HG02840 (cell line): Measurements from ENCODE around the gene NUDT15.
"Not testable (repeated sequence)": the region's sequence is repeated elsewhere in the genome, so short reads cannot be mapped to it uniquely, and the experiment has no call there.

Experiments used
- ATAC-seq: cut with Tn5 transposase; IDR thresholded peaks from one replicate; pipeline ENCODE4 v1.9.1; 2021; ENCODE audit warnings: mild to moderate bottlenecking, moderate library complexity, moderate number of reproducible peaks; ENCODE audit not compliant: unreplicated experiment, low FRiP score

Gene NUDT15

DNA sequence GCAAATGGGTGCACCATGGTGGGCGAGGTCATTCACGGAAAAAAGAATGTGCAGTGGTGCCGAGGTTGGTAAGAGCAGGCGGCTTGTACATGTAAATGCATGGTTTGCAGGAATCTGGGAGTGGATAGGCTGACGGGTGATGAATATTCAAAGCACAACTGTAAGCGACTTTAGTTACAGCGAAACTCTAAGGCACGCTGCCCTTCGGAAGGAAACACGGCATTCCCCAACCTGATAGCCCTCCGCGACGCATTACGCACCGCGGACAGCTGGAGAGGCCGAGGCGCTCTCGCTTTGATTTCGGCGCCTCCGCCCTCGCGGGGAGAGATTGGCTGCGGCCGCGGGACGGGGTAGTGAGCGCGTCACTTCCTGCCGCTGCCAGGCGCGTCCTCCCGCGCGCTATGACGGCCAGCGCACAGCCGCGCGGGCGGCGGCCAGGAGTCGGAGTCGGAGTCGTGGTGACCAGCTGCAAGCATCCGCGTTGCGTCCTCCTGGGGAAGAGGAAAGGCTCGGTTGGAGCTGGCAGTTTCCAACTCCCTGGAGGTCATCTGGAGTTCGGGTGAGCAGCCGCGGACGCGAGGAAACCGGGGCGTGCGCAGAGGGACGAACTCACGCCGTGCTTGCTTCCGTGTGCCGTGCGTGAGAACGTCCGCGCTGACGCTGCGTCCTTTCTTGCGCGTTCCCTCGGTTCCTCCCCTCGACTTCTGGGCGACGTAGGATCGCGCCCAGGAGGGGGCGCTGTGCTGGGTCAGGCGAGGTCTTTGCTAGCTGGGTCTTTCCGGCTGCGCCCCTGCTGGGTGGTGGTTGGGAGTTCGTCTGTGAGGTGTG, at the start of gene NUDT15:
NUDT15 (plus strand) TSS at position 381 of the 828 bp plus-strand sequence; CDS start at position 402, 21 bp downstream.
- peak; percentile 94 for ATAC-seq

DNA sequence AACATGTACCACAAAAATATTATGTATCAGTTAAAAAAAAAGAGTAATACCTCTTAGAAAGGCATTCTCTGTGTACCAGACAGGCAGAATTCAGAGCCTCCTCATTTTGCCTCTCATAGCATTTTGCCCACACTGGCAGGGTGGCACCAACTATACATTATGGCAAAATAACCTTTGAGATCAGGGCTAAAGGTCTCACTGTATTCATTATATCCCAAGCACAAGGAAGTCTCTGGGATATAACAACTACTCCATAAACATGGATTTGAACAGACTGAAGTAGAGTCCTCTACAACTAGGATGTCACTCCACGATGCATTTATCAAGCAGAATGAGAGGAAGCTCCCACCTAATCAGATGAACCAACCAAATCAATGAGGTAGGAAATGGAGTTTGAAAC, 47.1 kb upstream of the NUDT15 start:
- ATAC-seq, result no peak

DNA sequence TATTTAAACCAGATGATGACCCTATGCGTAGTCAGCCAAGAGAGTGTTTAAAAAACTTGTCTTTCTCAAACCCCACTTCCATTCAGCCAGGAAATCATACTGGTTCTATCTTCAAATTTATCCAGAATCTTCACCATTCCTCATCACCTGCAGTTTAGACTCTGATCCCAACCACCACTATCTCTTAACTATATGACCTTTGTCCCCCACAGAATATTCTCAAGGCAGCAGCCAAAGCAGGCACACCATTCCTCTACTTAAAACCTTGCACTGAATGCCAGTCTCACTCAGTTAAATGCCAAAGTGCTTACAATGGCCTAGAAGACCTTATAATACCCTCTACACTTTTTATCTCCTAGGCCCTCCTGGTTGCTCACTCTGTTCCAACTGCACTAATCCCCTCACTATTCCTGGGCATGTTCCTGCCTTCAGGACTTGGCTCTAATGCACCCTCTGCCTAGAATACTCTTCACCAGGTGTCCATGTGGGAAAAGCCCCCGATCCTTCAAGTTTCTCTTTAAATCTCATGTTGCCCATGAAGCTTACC, 46.5 kb upstream of the NUDT15 start:
- no peak for ATAC-seq

DNA sequence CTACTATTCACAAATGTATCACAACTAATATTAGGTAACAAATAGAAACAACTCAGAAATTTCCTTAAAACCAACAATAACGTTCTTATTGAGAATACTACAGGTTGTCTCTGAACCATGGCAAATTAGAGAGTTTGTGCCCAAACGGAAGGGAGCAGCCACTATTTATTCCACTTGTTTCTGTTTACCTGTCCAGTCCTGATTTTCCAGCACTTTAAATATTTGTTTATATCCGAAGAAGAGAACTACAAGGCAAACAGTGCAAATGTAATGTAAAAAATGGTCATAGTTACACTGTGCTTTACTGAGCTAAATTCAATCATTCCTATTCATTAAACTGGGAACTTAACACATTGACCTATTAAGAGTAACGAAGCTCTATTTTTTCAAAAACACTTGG, 45.7 kb upstream of the NUDT15 start:
- ATAC-seq, result no peak

- ATAC-seq, result no peak
Measured at GRCh38 chr13:47997384-47997783, 40.1 kb upstream of the NUDT15 start.

GRCh38 chr13:47999973-48000372, 37.6 kb upstream of the NUDT15 start:
- no peak for ATAC-seq

DNA sequence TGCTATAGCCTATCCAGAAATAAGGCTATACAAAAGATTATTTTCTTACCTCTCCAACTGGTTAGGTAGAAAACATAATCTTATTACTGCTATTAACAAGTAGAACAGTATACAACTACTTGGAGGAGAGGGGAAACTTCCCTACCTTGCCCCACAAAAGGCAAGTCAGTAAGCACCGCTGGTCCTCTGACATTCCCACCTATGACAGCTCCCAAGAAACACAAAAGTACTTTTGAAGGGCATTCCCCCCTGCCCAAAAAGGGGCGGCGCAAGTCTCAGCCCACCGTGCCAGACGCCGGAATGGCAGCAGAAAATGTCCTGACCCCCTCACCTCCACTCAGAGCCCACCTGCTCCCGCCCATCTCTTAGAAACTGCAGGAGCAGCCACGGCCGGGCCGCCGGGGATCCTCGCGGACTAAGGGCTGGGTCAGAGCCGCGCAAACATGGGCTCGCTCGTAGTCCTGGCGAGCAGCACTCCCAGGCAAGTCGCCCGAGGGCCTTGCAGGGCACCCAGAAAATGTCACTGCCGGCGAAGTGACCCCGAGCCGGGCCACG, 36.9 kb upstream of the NUDT15 start:
- ATAC-seq, result peak; percentile 48

DNA sequence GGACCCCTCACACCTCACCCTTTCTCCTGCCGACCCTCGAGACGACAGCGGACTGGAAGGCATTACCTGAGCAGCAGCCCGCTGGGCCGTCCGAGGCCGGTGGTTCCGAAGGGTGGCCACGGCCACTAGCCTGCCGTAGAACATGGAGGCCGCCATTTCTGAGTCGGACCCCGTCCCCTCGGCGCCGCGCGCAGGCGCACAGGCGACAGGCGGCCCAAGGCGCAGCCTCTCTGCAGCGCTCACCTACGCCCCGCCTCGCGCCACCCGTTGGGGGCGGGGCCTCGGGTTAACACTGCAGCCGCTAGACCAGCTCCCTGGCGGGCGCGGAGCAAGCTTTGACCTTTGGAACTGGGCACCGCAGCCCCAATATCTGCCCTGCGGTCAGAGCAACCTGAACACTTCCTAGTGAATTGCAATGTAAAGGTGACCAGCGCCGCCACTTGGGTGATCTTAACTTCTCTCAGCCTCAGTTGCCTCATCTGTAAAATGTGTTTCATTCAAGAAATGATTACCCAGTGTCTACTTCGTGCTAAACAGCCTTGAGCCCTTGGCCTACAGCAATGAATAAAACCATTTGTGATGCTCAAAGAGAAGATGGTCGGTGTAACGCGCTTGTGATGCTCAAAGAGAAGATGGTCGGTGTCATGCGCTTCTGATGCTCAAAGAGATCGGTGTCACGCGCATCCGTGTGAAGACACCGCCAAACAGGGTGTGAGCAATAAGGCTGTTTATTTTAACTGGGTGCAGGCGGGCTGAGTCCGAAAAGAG, 36.2 kb upstream of the NUDT15 start, which contains the start of gene SUCLA2:
SUCLA2 (minus strand) TSS at position 160 of the 768 bp plus-strand sequence; CDS start at position 156, 4 bp downstream.
- peak; percentile 97 for ATAC-seq

DNA sequence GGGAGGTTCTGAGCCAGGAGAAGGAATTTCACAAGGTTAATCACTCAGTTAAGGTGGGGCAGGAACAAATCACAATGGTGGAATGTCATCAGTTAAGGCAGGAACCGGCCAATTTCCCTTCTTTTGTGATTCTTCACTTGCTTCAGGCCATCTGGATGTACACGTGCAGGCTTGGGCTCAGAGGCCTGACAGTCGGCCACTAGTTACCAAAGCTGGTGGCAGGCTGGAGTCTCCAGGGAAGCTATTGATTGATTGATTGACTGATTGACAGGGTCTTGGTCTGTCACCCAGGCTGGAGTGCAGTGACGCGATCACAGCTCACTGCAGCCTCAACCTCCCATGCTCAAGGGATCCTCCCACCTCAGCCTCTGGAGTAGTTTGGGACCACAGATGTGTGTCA, 35.5 kb upstream of the NUDT15 start:
- not testable (repeated sequence) for ATAC-seq

GRCh38 chr13:48004201-48004600, 33.3 kb upstream of the NUDT15 start:
- ATAC-seq, result no peak

DNA sequence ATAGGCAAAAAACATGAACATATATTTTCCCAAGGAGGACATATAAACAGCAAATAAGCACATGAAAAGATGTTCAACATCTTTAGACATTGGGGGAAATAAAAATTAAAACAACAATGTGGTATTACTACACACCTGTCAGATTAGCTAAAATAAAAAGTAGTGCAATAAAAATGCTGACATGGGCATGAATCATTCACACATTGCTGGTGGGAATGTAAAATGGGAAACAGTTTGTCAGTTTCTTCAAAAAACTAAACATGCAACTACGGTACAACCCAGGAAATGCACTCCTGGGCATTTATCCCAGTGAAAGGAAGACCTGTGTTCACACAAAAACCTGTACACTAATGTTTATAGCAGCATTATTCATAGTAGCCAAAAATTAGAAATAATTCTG, 31.1 kb upstream of the NUDT15 start:
- ATAC-seq, result no peak

DNA sequence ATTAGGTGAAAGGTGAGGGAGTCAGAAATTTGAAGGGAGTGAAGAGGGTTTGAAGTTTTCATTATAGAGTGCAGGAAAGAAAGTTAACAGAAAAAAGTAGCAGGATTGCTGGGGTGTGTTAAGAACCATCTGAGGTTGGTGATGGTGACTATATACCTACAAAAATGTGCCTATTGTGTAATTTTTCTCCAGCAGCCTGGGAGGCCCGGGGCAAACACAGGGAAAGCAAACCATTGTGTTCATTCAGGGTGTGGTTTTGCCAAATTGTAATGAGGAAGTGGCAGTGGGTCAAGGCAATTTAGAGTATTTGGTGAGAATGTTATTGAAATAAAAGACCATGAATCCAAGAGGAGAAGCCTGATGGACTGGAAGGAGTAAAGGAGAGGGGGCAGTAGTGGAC, 28.2 kb upstream of the NUDT15 start:
- no peak for ATAC-seq

DNA sequence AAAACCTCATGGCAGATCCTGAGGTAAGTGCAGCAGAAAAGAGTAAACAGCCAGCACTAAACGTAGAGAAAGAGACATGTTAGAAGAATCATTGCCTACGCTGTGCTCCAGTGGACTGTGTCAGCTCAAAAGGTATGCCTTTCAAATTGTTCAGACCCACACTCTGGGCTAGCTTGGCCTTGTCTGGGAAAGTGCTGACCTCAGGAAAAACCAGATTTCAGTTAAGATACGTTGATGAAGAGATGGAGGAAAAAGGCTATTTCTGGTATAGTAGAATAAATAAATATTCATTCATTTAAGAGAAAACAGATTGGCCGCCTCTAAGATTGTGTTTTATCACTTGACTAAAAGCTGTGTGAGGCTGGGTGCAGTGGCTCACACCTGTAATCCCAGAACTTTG, 26.8 kb upstream of the NUDT15 start:
- ATAC-seq, result no peak

DNA sequence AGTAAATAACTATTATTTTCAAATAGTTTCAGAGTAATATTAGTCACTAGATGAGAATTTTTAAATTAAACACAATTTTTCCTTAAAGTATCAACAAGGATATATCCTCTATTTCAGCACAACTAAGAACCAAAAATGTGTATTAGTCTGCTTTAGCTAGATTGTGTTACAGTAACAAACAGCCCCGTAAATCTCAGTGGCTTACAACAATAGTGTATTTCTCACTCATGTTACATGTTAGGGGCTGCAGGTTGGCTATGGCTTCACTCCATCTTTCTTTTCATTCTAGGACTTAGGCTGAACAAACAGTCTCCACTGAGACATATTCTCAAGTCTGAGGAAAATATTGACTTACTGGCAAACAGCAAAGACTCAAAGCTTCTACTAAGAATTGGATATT, 24.9 kb upstream of the NUDT15 start:
- no peak for ATAC-seq

DNA sequence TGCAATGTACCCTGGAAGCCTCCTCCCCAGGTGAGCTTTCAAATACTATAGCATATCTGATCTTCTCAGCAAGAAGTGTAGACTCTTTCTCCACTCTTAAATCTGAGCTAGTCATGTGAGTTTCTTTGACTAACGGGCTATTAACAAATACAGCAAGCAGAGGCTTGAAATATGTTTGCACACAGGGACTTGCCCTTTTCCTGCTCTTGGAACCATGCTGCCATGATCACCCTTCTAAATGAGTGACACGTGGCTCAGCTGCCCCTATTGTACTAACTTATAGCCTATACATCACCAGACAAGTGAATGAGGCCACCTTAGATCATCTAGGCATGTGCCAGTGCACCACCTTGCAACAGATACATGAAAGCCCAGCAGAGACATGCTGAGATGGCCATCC, 23.2 kb upstream of the NUDT15 start:
- ATAC-seq, result no peak

DNA sequence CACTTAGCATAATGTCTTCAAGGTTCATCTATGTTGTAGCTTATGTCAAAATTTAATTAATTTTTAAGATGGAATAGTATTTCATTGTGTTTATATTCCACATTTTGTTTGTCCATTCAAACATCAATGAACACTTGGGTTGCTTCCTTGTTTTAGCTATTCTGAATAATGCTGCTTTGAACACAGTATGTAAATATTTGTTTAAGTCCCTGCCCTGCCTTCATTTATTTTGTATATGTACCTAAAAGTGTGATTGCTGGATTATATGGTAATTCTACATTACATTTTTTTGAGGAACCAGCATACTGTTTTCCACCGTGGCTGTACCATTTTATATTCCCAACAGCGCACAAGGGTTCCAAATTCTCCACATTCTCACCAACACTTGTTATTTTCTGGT, 18.9 kb upstream of the NUDT15 start:
- no peak for ATAC-seq

DNA sequence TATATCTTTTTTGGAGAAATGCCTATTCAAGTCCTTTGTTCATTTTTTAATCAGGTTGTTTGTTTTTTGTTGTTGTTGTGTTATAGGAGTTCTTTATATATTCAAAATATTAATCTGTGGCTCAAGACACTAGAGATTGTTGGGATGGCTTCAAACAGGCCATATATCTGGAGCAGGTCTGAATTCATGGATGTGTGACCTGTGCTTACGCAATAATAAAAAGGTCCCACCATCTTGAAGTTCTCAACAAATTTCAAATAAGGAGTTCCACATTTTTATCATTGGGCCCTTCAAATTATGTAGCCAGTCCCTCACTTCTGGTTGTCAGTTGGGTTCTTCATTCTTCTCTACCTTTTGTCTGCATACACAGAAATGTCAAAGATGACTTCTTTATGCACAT, 17.7 kb upstream of the NUDT15 start:
- ATAC-seq, result no peak

- no peak for ATAC-seq
Measured at GRCh38 chr13:48028066-48028465, 9.5 kb upstream of the NUDT15 start.

DNA sequence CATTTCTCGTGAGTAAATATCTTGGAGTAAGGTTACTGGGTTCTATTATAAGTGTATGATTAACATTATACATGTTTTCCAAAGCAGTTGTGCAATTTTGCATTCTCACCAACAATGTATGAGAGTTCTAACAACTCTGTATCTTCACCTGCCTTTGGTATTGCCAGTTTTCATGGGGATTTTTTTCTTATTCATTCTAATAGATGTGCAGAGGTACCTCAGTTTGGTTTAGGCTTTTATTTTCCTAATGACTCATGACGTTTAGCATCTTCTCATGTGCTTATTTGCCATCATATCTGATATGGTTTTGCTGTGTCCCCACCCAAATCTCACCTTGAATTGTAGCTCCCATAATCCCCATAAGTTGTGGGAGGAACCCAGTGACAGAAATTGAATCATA, 7.7 kb upstream of the NUDT15 start:
- no peak for ATAC-seq

DNA sequence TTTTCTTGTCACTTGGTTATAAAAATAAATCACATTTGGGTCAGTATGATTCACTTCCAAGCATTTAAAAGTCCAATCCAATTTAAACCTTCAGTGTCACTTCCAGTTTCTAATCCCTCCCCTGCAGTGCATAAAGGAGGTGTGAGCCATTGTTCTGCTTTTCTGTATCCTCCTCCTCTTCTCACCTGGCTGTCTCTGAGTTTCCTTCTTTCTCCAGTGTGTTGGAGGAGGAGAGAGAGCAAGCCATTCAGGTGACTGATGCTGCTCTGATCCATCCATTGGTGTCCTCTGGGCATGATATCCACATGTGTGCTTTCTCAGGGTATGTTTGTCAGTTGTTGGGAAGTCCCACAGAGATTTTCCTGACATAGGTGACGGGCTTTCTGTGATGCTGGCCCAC, 1.2 kb downstream of the NUDT15 start:
- no peak for ATAC-seq

- no peak for ATAC-seq
Measured at GRCh38 chr13:48040049-48040448, 2.5 kb downstream of the NUDT15 start.
